ENCODE measurements around the gene TENM3. TPM values are rescaled to one million over a fixed set of nuclear protein-coding genes. Genes with fewer than 3 reads are reported as not detected.

Gene TENM3
- total and polyA plus RNA-seq, 2 donors (not counting 3 experiments of a cell fraction or from before 2014, with no cell fraction given), result 3.2 to 6.2 TPM

- H3K9ac ChIP-seq (replicated peaks; ENCODE audit: extremely low read depth, insufficient read depth, low read length), result no peak overlapping the region
- H3K9me1 ChIP-seq (replicated peaks; ENCODE audit: control insufficient read depth, extremely low read depth, insufficient read depth, low read length), result no peaks in the 10 kb centered on the region
- no peak overlapping the region for H3K27ac ChIP-seq (ENCODE audit: insufficient read depth, low read depth, low read length)
- CTCF ChIA-PET, result interaction anchor here (1.2 kb wide), 1 partner anchor 11 kb away, joined by 3 read pairs; no protein-coding TSS in a partner anchor
- no peak overlapping the region for H2AFZ ChIP-seq (ENCODE audit: low read depth, low read length)
- H3K79me2 ChIP-seq (ENCODE audit: control insufficient read depth, insufficient read depth, low read length), result no peaks in the 10 kb centered on the region
- dilution Hi-C loops (cut with MboI; ENCODE audit: extremely low pct_ligation_motif_present, low sequenced_read_pairs) (no loop called here), intact Hi-C loops (cut with micrococcal nuclease) (no loop called here)
- H3K4me2 ChIP-seq (ENCODE audit: insufficient read depth, low read length), result no peak overlapping the region
- no peaks in the 10 kb centered on the region for H4K20me1 ChIP-seq (replicated peaks; ENCODE audit: control insufficient read depth, extremely low read depth, insufficient read depth, low read length)
- H3K27me3 ChIP-seq (ENCODE audit: control insufficient read depth in 2 of 2, insufficient read depth in 2 of 2, low read length in 2 of 2), result no peaks in the 10 kb centered on the region
- TF ChIP-seq MYC (IDR thresholded peaks at IDR 0.05; ENCODE audit: low read depth, low read length), result no peak
- no peak for TF ChIP-seq POLR2A (IDR thresholded peaks at IDR 0.05; ENCODE audit: low read depth, low read length)
- no peak for TF ChIP-seq FOS (IDR thresholded peaks at IDR 0.05; ENCODE audit: borderline replicate concordance, insufficient read depth, low read length)
- TF ChIP-seq POLR2AphosphoS5 (IDR thresholded peaks at IDR 0.05; ENCODE audit: insufficient read depth, low read depth, low read length), result no peak
- TF ChIP-seq MAX (IDR thresholded peaks at IDR 0.05; ENCODE audit: insufficient read depth, insufficient read length), result no peak
- no peak for TF ChIP-seq JUN (IDR thresholded peaks at IDR 0.05; ENCODE audit: borderline replicate concordance, insufficient read depth, insufficient read length, low read depth)
- no peak for TF ChIP-seq CTCF (IDR thresholded peaks at IDR 0.05; ENCODE audit: extremely low read depth in 1 of 2, insufficient read depth in 1 of 2, low read depth in 1 of 2, low read length in 2 of 2)
- no peak for TF ChIP-seq GATA2 (IDR thresholded peaks at IDR 0.05; ENCODE audit: insufficient read depth, insufficient read length, low read depth, low read length)
- TF ChIP-seq EZH2 (IDR thresholded peaks at IDR 0.05; ENCODE audit: borderline replicate concordance, low read depth, low read length, severe bottlenecking), result no peak
- H3K4me1 ChIP-seq (ENCODE audit: control insufficient read depth, extremely low read depth, insufficient read depth, low read length), result no peaks in the 10 kb centered on the region
- POLR2A ChIA-PET, result no interaction called here
- no peaks in the 10 kb centered on the region for H3K9me3 ChIP-seq (replicated peaks; ENCODE audit: control insufficient read depth, insufficient read depth, low read length)
- BruUV-seq (replicated peaks), result no TSS peak
- H3K36me3 ChIP-seq (ENCODE audit: control insufficient read depth in 2 of 2, extremely low read depth in 1 of 2, insufficient read depth in 2 of 2, low read length in 2 of 2), result no peaks in the 10 kb centered on the region
- no peak overlapping the region for H3K4me3 ChIP-seq (replicated peaks in 1 of 3; ENCODE audit: insufficient read depth in 1 of 3, low read depth in 1 of 3, low read length in 3 of 3)
- DNase-seq (ENCODE audit: low read depth, low spot score), result no peak
- no peak for FAIRE-seq
Observed at GRCh38 chr4:182775075-182775474, 531.9 kb downstream of the TENM3 start.
